ENCODE data around the gene HELZ2. TPM values are rescaled to one million over a fixed set of nuclear protein-coding genes. Genes with fewer than 3 reads are reported as not detected.
A peak's percentile ranks its signal among the peaks of the same experiment; 100 is the strongest.

HELZ2 gene
- total RNA-seq, 1 experiment from 2014 or later = 27.9 TPM

DNA sequence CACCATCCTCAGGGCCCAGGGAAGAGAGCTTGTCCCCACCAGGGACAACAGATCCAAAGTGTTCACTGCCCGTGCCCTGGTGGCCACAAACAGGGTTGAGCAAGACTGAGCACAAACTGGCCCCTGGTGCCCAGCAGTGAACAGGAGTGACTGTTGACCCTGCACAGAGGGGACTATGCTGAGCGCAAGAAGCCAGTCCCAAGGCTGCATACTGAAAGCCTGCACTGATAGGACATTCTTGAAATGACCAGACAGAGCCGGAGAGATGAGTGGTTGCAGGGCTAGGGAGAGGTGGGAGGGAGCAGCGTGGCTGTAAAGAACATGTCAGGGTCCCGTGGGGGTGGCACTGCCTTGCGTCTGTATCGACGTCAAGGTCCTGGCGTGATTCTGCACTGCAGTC lies 23.0 kb downstream of the HELZ2 start:
- no peaks in the 10 kb centered on the region; the same call in 1 of the 2 replicates for H3K27me3 Mint-ChIP-seq (ENCODE audit: low read depth)

More for the DNA sequence above, 23.0 kb downstream of the HELZ2 start:
- Histone ChIP-seq H4K8ac (replicated peaks; ENCODE audit: insufficient read length, low read depth, low read length) (no peak overlapping the region), H4K20me1 (ENCODE audit: control insufficient read depth, insufficient read depth, insufficient read length) (peaks cover 3% of the 10 kb centered on the region), H3K27me3 (ENCODE audit: insufficient read depth, low read length) (no peaks in the 10 kb centered on the region), H3K56ac (ENCODE audit: insufficient read length, low read depth, low read length) (no peak overlapping the region), H4K91ac (ENCODE audit: insufficient read length, low read depth, low read length) (no peak overlapping the region), H3K79me2 (ENCODE audit: insufficient read depth, low read length) (no peaks in the 10 kb centered on the region), H3K9ac (ENCODE audit: extremely low read depth, insufficient read length, low read length) (no peak overlapping the region), H2BK120ac (ENCODE audit: low read depth, low read length, poor library complexity, severe bottlenecking) (no peak overlapping the region), H2BK5ac (ENCODE audit: insufficient read length, low read length) (no peak overlapping the region), H3K23me2 (ENCODE audit: insufficient read length, low read depth, low read length, poor library complexity, severe bottlenecking) (peaks cover 9% of the 10 kb centered on the region), H3K23ac (ENCODE audit: insufficient read length, low read depth, low read length) (no peak overlapping the region), H3K27ac (ENCODE audit: insufficient read length, low read depth, low read length) (no peak overlapping the region), H2BK15ac (ENCODE audit: low read depth, low read length) (no peak overlapping the region), H2BK20ac (ENCODE audit: low read depth, low read length, poor library complexity, severe bottlenecking) (no peak overlapping the region), H3K4me1 (ENCODE audit: insufficient read depth, low read length) (peaks cover 2% of the 10 kb centered on the region; the same call in 1 of the 2 replicates), H2AK5ac (ENCODE audit: insufficient read length, low read length) (no peak overlapping the region), H3K14ac (ENCODE audit: insufficient read depth, low read length) (no peak overlapping the region), H2AFZ (ENCODE audit: low read length) (no peak overlapping the region), H3K79me1 (ENCODE audit: insufficient read depth, low read depth, low read length, poor library complexity, severe bottlenecking) (no peaks in the 10 kb centered on the region), H3K4ac (ENCODE audit: low read depth, low read length) (no peak overlapping the region), H3K18ac (ENCODE audit: insufficient read length, low read depth, low read length) (no peak overlapping the region), H2BK12ac (ENCODE audit: insufficient read length, low read depth, low read length) (no peak overlapping the region), H3K4me2 (ENCODE audit: insufficient read depth, insufficient read length, low read length) (no peak overlapping the region), H3T11ph (ENCODE audit: low read length) (no peak overlapping the region), H4K5ac (ENCODE audit: insufficient read length, low read depth, low read length) (no peak overlapping the region), H3K9me3 (ENCODE audit: control insufficient read depth, low read depth, low read length) (no peaks in the 10 kb centered on the region)
- Mint-ChIP-seq H3K4me3 (no peak overlapping the region), H3K36me3 (ENCODE audit: insufficient read depth in 1 of 3, low read depth in 3 of 3) (no peaks in the 10 kb centered on the region; a peak in 1 of 7 replicates), H3K4me1 (peaks cover 17 to 36% of the 10 kb centered on the region in 2 experiments), H3K27ac (0 out of 7 replicates have a peak overlapping the region, but pooled peaks of 1 of the 3 experiments have one; percentile 60), H3K9me3 (no peaks in the 10 kb centered on the region)
- TF ChIP-seq, protein P1, sequence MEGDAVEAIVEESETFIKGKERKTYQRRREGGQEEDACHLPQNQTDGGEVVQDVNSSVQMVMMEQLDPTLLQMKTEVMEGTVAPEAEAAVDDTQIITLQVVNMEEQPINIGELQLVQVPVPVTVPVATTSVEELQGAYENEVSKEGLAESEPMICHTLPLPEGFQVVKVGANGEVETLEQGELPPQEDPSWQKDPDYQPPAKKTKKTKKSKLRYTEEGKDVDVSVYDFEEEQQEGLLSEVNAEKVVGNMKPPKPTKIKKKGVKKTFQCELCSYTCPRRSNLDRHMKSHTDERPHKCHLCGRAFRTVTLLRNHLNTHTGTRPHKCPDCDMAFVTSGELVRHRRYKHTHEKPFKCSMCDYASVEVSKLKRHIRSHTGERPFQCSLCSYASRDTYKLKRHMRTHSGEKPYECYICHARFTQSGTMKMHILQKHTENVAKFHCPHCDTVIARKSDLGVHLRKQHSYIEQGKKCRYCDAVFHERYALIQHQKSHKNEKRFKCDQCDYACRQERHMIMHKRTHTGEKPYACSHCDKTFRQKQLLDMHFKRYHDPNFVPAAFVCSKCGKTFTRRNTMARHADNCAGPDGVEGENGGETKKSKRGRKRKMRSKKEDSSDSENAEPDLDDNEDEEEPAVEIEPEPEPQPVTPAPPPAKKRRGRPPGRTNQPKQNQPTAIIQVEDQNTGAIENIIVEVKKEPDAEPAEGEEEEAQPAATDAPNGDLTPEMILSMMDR (conservative IDR thresholded peaks at IDR 0.05) = no peak
- no peak for DNase-seq
- WGBS (ENCODE audit: extremely low coverage, insufficient read length, low lambda C conversion rate) = no CpG with 5 or more reads among the region's 9 CpGs
